HG02763 (cell line): ENCODE measurements around the gene EXOSC7.
A peak's percentile ranks its signal among the peaks of the same experiment; 100 is the strongest.

Experiments
- ATAC-seq: cut with Tn5 transposase; IDR thresholded peaks from one replicate; pipeline ENCODE4 v1.9.1; 2021; ENCODE audit warnings: mild to moderate bottlenecking, moderate library complexity; ENCODE audit not compliant: unreplicated experiment

Gene EXOSC7

DNA sequence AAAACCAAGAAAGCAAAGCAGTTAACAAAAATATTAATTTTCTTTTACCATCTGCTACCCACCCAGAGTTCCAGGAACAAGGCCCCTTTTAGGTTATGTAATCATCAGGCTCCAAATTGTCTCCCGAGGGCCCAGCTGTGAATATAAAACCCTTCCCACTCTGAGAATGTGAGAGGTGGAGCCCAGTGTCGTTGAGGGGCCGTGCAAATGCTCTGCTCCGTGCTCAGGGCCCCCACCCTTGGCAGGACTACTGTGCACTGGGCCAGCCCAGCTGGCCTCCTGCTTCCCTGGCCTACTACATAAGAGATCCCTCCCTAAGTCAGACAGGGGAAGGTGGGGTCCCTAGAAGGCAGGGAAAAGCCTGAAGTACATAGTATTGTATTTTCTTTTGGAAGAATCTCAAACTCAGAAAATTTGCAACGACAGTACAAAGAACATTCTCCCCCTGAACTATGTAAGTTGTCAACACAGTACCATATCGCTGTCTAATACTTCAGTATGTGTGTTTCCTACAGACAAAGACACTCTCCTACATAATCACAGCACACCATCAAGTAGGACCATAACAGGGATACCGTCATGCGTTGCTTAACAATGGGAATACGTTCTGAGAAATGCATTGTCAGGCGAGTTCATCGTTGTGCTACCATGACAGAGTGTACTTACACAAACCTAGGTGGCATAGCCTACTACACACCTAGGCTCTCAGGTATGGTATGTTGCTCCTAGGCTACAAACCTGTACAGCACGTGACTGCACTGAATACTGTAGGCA lies 45.7 kb downstream of the EXOSC7 start:
- no peak for ATAC-seq

DNA sequence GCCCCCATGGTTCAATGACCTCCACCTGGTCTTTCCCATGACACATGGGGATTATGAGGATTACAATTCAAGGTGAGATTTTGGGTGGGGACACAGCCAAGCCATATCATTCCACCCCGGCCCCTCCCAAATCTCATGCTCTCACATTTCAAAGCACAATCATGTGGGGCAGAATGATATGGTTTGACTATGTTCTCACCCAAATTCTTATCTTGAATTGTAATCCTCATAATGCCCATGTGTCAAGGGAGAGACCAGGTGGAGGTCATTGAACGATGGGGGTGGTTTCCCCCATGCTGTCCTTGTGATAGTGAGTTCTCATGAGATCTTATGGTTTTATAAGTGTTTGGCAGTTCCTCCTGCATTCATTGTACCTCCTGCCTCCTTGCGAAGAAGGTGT lies 47.6 kb downstream of the EXOSC7 start:
- ATAC-seq, result no peak

DNA sequence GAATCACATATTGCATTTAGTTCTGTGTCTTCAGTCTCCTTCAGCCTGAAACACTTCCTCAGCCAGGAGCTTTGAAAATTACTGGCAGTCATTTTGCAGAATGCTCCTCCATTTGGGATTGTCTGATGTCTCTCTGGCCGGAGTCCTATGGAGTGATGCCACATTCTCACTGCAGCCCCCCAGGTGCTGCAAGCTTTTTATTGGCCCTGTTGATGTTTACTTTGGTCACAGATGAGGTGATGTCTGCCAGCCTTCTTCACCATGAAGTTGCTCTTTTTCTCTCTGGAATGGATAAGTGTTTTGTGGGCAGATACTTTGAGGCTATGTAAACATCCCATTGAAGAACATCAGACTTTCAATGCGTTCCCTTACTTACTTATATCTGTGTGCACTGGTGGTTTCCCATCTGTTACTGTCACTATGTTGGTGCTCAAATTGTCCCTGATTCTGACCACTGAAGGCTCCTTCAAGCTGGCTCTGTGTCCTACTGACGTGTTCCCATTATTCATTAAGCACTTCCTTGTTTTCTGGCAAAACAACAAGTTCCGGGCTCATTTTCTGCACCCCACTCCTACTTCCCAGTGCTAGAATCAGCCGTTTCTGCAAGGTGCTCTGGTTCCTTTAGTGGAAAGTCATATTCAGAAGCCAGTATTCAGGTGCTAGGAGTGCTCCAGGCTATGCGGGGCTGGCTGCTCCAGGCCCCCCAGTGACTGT lies 48.7 kb downstream of the EXOSC7 start:
- ATAC-seq, result no peak

DNA sequence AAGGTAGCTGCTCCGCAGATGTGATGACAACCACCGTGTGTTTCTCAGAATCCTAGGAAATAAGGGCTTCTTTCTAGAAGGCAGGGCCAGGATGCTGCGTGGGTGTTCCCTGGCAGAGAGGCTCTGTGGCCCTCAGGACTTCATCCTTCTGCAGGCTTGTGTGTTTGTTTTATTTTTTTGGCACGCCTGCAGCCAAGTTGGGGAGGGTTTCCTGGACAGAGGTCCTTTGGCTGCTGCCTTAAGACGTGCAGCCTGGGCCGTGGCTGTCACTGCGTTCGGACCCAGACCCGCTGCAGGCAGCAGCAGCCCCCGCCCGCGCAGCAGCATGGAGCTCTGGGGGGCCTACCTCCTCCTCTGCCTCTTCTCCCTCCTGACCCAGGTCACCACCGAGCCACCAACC lies 50.0 kb downstream of the EXOSC7 start, which contains the start of gene CLEC3B:
Gene CLEC3B, plus strand, starts transcription at position 266 of the 400 bp plus-strand sequence. Its CDS starts 60 bp downstream, at position 326.
- no peak for ATAC-seq

DNA sequence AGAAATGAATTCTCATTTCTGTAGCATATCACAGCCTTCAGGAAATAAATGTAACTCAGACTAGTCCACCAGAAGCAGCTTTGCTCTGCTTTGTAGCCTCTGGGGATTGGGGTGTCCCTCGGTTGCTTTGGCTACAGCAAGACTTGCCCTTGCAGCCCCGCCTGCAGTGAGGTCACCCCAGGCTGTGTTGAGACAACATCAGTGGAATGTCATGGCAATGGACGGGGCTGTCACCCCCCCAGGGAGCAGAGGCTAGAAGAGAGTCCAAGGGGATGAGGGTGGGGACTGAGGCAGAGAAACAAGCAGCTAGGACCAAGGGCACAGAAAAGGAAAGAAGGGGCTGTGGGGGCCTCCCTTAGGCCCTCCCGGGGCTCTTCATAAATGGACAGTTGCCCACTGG lies 50.9 kb downstream of the EXOSC7 start:
- no peak for ATAC-seq

DNA sequence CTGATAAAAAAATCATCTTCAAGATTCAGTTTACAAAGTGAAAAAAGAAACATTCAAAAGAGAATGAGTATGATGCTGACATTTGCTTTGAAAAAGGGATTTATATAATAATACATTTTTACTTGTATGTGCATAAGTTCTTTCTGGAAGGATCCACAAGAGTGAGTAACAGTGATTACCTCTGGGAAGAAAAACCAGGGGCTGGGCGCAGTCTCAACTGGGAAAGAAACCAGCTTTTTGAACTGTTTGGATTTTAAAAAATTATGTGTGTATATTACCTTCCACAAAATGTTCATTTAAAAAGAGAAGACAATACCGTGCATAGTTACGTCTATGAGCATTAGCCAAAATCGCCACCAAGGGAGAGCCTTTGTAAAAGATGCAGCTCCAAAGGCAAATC lies 51.4 kb downstream of the EXOSC7 start:
- no peak for ATAC-seq

DNA sequence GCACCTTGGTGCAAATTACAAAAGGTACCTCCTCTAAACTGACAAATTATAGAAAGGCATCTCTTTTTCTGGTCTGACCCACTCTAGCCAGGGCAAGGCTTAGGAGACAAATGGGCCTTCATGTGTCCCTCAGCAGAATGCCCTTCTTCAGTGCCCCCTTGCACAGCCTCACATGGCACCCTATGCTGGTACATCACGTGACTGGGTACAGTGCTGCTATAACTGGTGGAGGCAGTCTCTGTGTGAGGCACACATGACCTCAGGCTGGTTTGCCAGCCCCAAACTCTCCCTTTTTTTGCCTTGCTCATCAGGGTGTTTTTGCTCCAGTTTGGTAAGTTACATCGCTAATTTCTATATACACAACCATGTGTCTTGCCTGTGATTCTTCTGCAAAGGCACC lies 53.2 kb downstream of the EXOSC7 start:
- no peak for ATAC-seq

DNA sequence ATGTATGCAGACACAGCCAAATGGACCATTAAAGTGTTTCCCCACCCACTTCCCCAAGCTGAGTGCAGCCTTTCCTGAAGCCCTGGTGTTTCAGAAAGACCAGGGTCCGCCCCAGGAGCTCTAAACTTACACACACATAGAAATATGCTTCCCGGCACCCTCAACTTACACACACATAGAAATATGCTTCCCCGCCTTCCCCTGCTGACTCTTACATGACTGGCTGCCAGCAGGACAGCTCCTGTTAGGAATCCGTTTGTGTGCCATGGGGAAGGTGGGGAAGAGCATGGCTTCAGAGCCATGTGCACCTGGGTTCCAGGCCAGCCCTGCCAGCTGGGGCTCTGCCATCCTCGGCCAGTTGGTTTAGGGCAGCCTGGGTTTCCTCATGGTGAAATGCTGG lies 53.6 kb downstream of the EXOSC7 start:
- no peak for ATAC-seq

DNA sequence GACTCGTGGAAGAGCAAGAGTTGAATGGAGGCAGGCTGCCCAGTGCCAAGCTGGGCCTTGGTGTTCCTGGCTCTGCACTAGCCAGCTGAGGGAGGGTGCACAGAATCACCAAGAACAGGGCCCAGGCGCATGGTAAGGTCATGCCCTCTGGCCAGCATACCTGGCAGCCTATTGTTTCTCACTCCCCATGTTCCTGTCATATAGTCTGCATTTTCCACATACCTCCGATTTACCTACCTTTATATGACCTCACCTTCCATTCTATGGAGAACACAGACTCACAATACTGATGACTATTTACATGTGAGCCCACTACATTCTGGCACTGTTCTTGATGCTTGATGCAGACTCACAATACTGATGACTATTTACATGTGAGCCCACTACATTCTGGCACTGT lies 55.5 kb downstream of the EXOSC7 start:
- no peak for ATAC-seq

DNA sequence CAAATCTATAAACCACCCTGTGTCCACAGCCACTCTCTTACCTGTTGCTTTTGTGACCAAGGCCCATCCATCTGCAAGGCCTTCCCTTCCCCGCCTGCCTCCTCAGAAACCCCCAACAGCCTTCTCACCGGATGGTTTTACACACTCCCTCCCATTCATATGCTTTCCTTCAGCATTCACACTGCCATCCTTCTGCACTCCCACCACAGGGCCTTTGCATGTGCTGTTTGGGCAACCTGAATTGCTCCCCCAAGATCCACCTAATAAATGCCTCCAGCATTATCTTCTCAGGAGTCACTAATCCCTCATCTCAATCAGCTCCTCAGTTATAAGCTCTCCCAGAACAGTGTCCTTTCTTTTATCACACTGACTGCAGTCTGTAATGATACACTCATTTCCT lies 56.1 kb downstream of the EXOSC7 start:
- no peak for ATAC-seq

DNA sequence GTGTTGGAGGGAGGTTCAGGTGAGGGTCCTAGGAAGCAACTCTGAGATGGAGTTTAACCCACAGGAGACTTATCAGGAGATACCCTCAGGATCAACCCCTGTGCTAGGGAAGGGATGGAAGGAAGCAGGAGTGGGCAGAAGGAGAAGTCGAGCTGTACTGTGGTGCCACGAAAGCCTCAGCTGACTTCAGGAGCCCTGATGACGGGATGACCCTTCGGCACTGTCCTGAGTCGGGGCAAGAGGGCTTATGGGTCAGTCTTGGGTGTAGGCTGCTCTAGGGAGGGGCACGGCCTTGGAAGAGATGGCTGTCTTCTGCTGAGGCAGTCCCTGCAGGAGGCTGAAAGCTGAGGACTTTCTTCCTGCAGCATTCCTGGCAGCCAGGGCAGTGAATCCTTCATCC lies 57.7 kb downstream of the EXOSC7 start:
- no peak for ATAC-seq

DNA sequence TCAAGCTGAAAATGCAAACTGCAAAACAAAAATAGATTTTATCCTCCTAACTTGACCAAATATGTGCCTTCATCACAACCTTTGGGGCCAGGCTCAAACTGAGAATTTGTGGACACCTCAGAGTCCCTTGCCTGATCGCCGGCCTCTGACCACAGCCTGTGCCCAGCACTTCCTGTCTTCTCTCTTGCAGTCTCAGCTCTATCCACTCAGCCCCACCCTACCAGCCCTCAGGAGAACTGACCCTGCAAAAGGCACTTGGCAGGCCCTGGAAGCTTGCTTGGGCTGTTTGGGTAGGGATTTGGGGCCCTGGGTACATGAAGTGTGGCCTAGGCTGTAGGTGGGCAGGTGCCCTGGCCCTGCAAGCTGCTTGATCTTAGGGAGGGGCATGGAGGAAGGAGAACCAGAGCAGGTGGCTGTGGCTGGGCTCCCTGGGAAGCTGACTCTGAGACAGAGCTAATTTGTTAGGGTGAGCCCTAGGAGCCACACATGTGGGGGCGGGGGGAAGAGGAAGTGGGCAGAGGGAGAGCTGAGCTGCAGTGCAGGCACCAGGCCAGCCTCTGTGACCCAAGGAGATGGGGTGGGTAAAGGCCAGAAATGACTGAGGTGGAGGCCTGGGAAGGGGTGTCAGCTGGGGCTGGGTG lies 58.7 kb downstream of the EXOSC7 start:
- ATAC-seq, result peak; percentile 38

DNA sequence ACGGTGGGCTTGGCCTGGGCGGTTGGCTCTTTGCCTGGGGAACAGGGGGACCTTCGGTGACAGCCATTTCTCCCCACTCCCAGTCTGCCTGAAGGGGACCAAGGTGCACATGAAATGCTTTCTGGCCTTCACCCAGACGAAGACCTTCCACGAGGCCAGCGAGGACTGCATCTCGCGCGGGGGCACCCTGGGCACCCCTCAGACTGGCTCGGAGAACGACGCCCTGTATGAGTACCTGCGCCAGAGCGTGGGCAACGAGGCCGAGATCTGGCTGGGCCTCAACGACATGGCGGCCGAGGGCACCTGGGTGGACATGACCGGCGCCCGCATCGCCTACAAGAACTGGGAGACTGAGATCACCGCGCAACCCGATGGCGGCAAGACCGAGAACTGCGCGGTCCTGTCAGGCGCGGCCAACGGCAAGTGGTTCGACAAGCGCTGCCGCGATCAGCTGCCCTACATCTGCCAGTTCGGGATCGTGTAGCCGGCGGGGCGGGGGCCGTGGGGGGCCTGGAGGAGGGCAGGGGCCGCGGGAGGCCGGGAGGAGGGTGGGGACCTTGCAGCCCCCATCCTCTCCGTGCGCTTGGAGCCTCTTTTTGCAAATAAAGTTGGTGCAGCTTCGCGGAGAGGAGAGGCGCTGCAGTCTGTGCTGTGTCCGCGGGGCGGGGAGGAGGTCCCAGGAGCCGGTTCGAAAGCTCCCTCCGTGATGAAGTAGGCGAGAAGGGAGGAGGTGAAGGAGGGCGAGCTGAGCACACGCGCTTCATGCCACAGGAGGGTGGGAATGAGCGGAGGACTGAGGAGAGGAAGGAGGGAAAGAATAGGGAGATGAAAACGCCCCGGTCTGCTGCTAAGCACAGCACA lies 59.6 kb downstream of the EXOSC7 start:
- no peak for ATAC-seq

DNA sequence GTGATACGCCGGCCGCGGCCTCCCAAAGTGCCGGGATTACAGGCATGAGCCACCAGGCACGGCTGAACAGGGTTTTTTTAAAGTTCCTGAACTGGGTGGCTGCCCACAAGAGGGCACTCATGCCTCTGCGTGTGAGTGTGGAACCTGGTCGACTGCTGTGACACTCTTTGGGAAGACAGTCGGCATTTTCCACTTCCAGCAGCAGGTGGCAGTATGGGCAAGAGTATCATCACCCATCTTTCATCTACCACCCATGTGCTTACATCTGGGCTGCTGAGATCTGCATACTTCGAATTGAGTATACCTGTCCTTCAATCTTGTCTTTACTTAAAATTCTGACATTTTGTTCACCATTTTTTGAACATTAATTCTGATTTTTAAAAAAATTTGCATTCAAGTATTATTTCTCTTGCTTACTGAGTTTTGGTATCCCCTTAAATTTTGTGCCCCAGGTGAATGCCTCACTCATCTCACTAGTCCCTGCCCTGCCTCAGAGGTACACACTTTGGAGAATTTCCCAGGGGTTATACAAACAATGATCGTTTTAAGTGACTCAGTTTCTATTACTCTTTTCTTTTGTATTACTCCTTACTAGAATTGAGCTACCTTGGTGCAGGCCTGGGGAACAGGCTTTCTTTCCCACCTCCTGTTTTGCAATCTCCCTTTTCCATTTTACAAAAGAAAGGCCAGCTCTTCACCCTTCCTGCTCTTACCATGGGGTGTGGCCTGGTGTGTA lies 61.8 kb downstream of the EXOSC7 start:
- ATAC-seq, result peak; percentile 55

DNA sequence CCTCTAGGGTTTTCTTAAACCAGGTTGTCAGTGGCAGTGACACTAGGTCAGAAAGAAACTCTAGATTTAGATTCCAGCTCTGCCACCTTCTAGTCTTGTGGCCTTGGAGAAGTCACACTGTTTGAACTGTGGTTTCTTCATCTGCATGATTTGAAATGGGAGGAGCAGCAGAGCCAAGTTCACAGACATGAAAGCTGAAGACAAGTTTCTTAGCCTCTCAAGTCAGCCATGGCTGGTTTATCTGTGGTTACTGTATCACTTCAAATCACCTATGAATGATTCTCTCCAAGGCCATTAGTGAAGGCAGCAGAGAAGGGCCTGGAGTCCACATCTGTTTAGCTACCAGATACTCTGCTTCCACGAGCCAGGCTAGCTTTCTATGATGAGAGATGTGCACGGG lies 65.6 kb downstream of the EXOSC7 start:
- ATAC-seq, result no peak

DNA sequence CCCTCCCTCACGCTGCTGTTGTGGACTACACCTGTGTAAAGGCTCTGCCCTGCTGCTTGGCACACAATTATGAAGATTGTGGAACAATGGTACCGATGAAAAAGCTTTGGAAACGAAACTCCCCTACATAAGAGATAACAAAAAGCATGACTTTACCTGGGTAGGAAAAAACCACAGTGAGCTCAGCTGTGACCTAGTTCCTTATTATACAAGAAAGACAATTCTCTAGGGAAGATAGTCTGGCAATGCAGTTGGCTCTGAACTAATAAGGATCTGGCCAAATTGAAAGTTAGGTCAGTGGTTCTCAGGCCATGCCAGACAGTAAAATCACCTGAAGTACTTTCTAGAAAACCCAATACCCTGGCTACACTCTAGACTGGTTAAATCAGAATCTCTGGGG lies 66.1 kb downstream of the EXOSC7 start:
- ATAC-seq, result no peak

DNA sequence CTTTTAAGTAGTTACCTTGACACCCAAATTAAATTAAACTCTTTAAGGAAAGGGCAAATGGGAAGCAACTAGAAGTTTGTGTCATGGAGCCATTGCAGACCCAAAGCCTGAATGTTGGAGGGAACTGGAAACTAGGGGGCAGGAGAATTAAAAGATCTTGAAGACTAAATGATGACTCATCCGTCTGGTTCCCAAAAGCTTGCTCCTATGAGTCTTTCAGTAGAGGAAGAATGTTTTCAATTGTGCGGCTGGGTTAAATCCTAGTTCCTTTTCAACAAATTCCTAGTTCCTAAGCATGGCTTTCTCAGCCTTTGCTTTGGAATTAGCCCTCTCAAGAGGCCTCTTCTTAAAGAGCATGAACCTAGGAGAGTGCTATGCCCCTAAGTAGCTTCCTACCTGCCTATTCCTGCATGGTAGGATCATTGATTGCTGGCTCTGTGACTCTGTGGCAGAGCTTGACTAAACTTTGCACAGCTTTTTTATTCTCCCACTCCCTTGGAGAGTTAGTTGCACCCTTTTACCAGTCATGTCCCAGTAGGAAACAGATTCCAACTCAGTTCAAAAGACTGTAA lies 67.8 kb downstream of the EXOSC7 start:
- no peak for ATAC-seq

DNA sequence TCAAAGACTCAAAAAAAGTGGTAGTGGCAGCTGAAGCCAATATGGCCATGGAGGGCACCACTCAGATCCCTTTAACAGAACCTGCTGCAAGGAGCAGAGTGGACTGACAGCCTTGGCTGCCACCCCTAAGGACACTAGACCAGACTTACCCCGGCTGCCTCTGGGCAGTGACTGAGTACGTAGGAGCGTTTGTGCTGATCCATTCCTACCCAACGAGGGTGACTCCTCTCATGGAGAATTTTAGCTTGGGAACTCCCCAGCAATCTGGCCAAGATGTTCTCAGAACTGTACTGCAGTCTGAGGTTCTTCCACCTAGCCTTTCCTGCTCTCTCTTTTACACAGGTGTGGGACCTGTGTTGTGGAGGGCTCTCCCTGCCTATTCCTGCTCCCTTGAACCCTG lies 72.2 kb downstream of the EXOSC7 start:
- ATAC-seq, result no peak

DNA sequence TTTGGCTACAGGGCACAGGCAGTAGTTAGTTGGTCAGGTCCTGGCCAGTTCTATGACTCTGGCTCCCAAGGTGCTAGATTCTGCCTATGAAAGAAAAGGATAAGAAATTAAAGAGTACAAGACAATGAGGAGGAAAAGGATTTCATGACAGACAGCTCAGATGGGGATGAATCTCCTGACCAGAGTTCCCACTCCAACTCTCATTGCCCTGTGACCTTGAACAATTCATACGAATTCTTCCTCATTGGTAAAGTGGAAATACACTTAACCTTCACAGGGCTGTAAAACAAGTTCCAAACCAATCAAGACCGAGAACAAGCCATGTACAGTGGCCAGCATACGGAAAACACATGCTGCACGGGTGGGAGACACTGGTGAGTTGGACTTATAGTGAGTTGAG lies 73.8 kb downstream of the EXOSC7 start:
- ATAC-seq, result no peak

DNA sequence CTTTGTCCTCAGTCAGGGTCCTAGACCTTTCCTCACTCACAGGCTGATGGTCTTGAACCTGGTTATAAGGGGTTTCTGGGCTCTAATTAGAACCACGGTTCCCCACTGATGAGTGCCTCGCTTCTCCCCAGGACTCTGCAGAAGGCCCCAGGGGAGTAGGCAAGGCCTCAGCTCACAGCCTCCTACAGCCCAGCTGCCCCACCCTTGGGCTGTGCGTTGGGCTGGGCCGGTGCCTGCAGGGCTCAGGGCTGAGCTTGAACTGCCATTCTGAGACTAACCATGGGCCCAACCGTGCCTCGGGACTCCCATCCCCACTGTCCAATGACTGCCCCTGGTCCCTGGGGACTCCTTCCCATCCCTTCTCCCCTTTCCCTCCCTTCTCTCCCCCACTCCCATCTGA lies 75.6 kb downstream of the EXOSC7 start:
- ATAC-seq, result no peak
